ENCODE results near the gene SIRPA. TPM values are rescaled to one million over a fixed set of nuclear protein-coding genes. Genes with fewer than 3 reads are reported as not detected.

Gene SIRPA
- total and polyA plus RNA-seq, 4 donors = 16.6 to 123 (median 52.6) TPM

DNA sequence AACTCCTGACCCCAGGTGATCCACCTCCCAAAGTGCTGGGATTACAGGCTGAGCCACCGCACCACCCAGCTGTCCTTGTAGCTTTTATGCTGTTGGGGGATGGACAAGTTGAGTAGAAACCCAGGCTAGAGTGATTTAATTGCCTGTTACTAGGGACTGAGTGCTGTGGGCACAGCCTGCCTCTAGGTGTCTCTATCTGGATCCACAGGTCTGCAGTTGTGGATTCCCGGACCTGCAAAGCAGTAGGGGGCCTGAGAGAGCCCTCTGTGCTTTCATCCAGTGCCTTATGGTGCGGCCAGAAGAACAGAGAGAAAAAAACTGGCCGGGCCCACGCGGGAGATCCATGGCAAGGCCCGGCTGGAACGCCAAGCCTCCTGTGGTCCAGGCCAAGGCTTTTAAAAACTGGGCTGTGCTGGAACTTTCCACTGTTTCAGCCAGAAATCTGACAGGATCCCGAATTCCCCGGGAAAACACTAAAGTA is 5.2 kb downstream of the SIRPA start:
- WGBS, 2 donors = 40 to 52% methylated on average over 10 of the region's 10 CpGs
- DNase-seq = peak; percentile 46 to 58 (median 49)
- TF ChIP-seq, protein P1, sequence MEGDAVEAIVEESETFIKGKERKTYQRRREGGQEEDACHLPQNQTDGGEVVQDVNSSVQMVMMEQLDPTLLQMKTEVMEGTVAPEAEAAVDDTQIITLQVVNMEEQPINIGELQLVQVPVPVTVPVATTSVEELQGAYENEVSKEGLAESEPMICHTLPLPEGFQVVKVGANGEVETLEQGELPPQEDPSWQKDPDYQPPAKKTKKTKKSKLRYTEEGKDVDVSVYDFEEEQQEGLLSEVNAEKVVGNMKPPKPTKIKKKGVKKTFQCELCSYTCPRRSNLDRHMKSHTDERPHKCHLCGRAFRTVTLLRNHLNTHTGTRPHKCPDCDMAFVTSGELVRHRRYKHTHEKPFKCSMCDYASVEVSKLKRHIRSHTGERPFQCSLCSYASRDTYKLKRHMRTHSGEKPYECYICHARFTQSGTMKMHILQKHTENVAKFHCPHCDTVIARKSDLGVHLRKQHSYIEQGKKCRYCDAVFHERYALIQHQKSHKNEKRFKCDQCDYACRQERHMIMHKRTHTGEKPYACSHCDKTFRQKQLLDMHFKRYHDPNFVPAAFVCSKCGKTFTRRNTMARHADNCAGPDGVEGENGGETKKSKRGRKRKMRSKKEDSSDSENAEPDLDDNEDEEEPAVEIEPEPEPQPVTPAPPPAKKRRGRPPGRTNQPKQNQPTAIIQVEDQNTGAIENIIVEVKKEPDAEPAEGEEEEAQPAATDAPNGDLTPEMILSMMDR (IDR thresholded peaks at IDR 0.05; ENCODE audit: control extremely low read depth, extremely low read depth) = no peak
- Histone ChIP-seq H3K9me3 (ENCODE audit: control insufficient read depth in 4 of 4, insufficient read depth in 3 of 4, low read length in 3 of 4) (peaks cover 0 to 2% (median 0%) of the 10 kb centered on the region in 4 donors), H3K27ac (ENCODE audit: low read depth in 1 of 2, low read length in 1 of 2) (no peak overlapping the region), H3K9ac (ENCODE audit: insufficient read depth in 1 of 2, low read length in 2 of 2) (no peak overlapping the region), H3K27me3 (ENCODE audit: control insufficient read depth in 3 of 3, insufficient read depth in 3 of 3, low read length in 2 of 3) (peaks cover 0 to 29% (median 11%) of the 10 kb centered on the region in 3 donors), H3K36me3 (ENCODE audit: control insufficient read depth in 4 of 4, insufficient read depth in 4 of 4, low read length in 4 of 4) (no peaks in the 10 kb centered on the region), H3K4me1 (ENCODE audit: control insufficient read depth in 5 of 5, insufficient read depth in 5 of 5, low read length in 5 of 5) (peaks cover 0 to 18% (median 3%) of the 10 kb centered on the region in 5 donors), H3K4me3 (no peak overlapping the region)
- ATAC-seq (ENCODE audit: insufficient read depth, low FRiP score) = no peak

DNA sequence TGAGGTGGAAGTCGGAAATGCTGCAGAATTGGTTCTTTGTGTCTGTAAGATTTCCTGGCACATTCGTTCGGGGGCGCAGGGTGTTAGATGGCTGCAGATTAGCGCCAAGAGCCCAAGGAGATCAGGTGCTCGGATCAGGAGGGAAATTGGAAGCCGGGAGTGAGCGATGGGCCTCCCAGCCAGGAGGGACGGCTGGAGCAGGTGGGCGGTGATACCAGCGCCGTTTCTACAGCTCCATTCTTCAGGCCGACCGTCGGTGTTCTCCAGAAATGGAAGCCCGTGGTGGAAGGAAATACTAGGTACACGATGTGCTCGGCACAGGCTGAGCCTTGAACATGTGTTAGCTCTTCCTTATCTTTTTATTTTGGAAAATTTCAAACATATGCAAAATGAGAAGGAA is 6.5 kb downstream of the SIRPA start:
- WGBS, 2 donors = 91 to 94% methylated on average over 18 of the region's 18 CpGs
- Histone ChIP-seq H3K9me3 (ENCODE audit: control insufficient read depth in 4 of 4, insufficient read depth in 3 of 4, low read length in 3 of 4) (peaks cover 0 to 2% (median 0%) of the 10 kb centered on the region in 4 donors), H3K27ac (ENCODE audit: low read depth in 1 of 2, low read length in 1 of 2) (no peak overlapping the region), H3K9ac (ENCODE audit: insufficient read depth in 1 of 2, low read length in 2 of 2) (no peak overlapping the region), H3K36me3 (ENCODE audit: control insufficient read depth in 4 of 4, insufficient read depth in 4 of 4, low read length in 4 of 4) (no peaks in the 10 kb centered on the region), H3K4me3 (no peak overlapping the region), H3K27me3 (ENCODE audit: control insufficient read depth in 3 of 3, insufficient read depth in 3 of 3, low read length in 2 of 3) (peaks cover 0 to 16% (median 4%) of the 10 kb centered on the region in 3 donors), H3K4me1 (ENCODE audit: control insufficient read depth in 5 of 5, insufficient read depth in 5 of 5, low read length in 5 of 5) (peaks cover 0 to 11% (median 3%) of the 10 kb centered on the region in 5 donors)
- no peak for DNase-seq
- TF ChIP-seq, protein P1 (IDR thresholded peaks at IDR 0.05; ENCODE audit: control extremely low read depth, extremely low read depth) = no peak
- no peak for ATAC-seq (ENCODE audit: insufficient read depth, low FRiP score)

DNA sequence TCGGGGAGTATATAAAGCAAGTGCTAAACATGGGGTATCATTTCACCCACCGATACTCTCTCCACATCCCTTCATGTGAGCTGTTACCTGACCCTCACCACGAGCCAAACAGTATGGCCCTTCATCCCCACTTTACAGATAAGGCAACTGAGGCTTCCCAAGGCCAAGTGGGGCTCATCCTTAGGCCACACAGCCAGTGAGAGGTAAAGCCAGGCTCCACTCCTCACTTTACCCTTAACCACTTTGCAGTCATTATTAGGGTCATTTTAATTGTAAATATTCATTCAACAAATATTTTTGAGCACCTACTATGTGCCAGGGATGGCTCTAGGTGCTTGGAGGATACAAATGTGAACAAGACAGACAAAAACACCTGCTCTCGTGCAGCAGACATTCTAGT is 7.0 kb downstream of the SIRPA start:
- H3K36me3 ChIP-seq (ENCODE audit: control insufficient read depth in 4 of 4, insufficient read depth in 4 of 4, low read length in 4 of 4) = no peaks in the 10 kb centered on the region
- ATAC-seq (ENCODE audit: insufficient read depth, low FRiP score) = no peak
- H3K4me1 ChIP-seq (ENCODE audit: control insufficient read depth in 5 of 5, insufficient read depth in 5 of 5, low read length in 5 of 5) = peaks cover 0 to 11% (median 3%) of the 10 kb centered on the region in 5 donors
- peaks cover 0 to 2% (median 0%) of the 10 kb centered on the region in 4 donors for H3K9me3 ChIP-seq (ENCODE audit: control insufficient read depth in 4 of 4, insufficient read depth in 3 of 4, low read length in 3 of 4)
- no peak overlapping the region for H3K27ac ChIP-seq (ENCODE audit: low read depth in 1 of 2, low read length in 1 of 2)
- no peak overlapping the region for H3K9ac ChIP-seq (ENCODE audit: insufficient read depth in 1 of 2, low read length in 2 of 2)
- peaks cover 0 to 13% (median 4%) of the 10 kb centered on the region in 3 donors for H3K27me3 ChIP-seq (ENCODE audit: control insufficient read depth in 3 of 3, insufficient read depth in 3 of 3, low read length in 2 of 3)
- H3K4me3 ChIP-seq = no peak overlapping the region
- TF ChIP-seq, protein P1 (IDR thresholded peaks at IDR 0.05; ENCODE audit: control extremely low read depth, extremely low read depth) = no peak
- WGBS, 2 donors = 87 to 96% methylated on average over 4 of the region's 4 CpGs
- no peak for DNase-seq

DNA sequence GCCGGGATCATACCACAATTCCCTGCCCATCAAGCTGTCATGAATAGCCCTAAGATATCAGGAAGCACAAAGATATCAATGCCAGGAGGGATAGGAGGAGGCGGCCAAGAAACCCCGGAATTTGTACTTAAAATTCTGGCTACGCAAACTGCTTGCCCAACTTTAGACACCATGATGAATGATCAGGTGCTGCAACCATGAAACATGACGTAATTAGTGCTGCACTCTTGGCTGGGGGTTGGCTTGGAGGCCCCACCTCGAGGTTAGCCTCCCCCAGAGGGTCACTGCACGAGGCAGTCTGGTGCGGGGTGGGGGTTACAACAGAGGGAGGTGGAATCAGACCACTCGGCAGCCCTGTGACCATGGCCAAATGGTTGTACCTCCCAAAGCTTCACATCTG is 8.9 kb downstream of the SIRPA start:
- peaks cover 0 to 3% (median 0%) of the 10 kb centered on the region in 4 donors for H3K36me3 ChIP-seq (ENCODE audit: control insufficient read depth in 4 of 4, insufficient read depth in 4 of 4, low read length in 4 of 4)
- H3K9ac ChIP-seq (ENCODE audit: insufficient read depth in 1 of 2, low read length in 2 of 2) = no peak overlapping the region
- TF ChIP-seq, protein P1 (IDR thresholded peaks at IDR 0.05; ENCODE audit: control extremely low read depth, extremely low read depth) = no peak
- peaks cover 0 to 2% (median 0%) of the 10 kb centered on the region in 4 donors for H3K9me3 ChIP-seq (ENCODE audit: control insufficient read depth in 4 of 4, insufficient read depth in 3 of 4, low read length in 3 of 4)
- H3K27me3 ChIP-seq (ENCODE audit: control insufficient read depth in 3 of 3, insufficient read depth in 3 of 3, low read length in 2 of 3) = peaks cover 0 to 6% (median 4%) of the 10 kb centered on the region in 3 donors
- no peak for DNase-seq
- H3K4me1 ChIP-seq (ENCODE audit: control insufficient read depth in 5 of 5, insufficient read depth in 5 of 5, low read length in 5 of 5) = peaks cover 0 to 5% (median 4%) of the 10 kb centered on the region in 5 donors
- ATAC-seq (ENCODE audit: insufficient read depth, low FRiP score) = no peak
- no peak overlapping the region for H3K4me3 ChIP-seq
- no peak overlapping the region for H3K27ac ChIP-seq (ENCODE audit: low read depth in 1 of 2, low read length in 1 of 2)
- WGBS, 2 donors = 76 to 77% methylated on average over 9 of the region's 9 CpGs

Data from lung (tissue), 12 donors.